ENCODE data around the gene MRPL18. TPM values are rescaled to one million over a fixed set of nuclear protein-coding genes. Genes with fewer than 3 reads are reported as not detected.

MRPL18 gene
- 90.1 and 96.4 TPM in 2 replicates for total RNA-seq

DNA sequence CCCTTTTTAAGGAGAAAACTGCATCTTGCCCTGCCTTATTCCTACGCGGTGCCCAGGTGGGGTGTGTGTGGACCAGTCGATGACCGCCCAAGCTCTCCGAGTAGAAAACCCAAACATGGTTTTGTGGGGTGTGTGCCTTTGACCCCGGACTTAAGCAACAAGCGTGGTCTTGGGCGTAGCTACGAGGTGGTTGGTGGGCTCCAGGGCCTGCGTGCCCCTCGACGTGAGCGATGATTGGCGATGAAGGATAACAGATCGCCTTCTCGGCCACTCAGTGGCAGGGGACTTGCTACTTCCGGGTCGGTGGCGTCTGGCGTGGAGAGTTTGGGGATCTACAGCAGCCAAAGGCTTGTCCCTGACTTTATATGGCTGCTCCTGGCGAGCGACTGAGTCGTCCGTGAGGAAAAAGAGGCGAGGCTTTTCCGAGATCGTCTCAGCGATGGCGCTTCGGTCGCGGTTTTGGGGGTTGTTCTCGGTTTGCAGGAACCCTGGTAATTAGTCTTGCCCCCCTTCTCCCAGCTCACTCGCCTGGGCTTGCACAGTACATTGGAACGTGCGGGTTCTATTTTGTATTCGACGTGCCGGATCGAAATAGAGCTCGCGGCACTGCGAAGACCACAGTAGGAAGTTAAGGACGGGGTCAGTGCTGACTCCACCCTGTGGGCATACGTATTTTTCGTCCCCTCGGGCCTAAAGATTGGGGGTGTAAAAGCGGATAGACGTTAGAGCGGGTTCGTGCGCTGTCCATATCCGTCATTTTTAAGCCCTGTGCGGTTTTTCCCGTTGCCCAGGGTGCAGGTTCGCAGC lies at the start of gene MRPL18:
Gene MRPL18, plus strand, starts transcription at position 319 of the 807 bp plus-strand sequence. Its CDS starts 121 bp downstream, at position 440.

DNA sequence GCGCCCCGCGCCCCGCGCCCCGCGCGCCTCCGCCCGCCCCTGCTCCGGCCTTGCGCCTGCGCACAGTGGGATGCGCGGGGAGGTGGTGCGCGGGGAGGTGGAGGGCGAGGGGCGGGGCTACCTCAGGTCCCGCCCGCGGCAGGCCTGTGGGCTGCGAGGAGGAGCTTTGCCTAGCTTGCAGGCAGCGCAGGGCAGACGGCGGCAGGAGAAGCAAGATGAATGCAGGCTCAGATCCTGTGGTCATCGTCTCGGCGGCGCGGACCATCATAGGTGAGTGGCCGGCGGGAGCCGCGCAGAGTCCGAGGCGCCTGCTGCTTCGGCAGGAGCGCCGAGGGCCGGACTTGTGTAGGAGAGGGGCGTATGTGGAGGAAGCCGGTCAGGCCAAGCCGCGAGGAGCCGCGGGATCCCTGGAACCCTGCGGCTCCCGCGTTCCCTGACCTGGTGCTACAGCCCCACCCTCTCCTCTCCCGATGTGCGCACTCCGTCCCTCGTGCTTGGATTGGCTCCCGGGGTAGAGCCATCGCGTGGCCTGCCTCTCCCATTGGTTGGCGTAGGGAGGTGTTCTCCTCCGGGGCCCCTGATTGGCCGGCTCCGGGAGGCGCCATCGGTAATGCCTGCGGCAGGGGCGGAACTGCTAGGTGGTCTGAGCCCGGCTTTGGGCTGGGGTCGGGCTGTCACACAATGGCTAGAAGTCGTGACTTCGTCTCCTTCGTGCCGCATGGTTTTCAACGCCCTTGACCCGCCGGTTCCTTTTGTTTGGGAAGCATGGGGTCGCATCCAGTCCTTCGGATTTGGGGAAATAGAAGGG lies 28.2 kb upstream of the MRPL18 start, which contains the start of gene ACAT2:
Gene ACAT2, plus strand, starts transcription at position 173 of the 808 bp plus-strand sequence. Its CDS starts 43 bp downstream, at position 216.

DNA sequence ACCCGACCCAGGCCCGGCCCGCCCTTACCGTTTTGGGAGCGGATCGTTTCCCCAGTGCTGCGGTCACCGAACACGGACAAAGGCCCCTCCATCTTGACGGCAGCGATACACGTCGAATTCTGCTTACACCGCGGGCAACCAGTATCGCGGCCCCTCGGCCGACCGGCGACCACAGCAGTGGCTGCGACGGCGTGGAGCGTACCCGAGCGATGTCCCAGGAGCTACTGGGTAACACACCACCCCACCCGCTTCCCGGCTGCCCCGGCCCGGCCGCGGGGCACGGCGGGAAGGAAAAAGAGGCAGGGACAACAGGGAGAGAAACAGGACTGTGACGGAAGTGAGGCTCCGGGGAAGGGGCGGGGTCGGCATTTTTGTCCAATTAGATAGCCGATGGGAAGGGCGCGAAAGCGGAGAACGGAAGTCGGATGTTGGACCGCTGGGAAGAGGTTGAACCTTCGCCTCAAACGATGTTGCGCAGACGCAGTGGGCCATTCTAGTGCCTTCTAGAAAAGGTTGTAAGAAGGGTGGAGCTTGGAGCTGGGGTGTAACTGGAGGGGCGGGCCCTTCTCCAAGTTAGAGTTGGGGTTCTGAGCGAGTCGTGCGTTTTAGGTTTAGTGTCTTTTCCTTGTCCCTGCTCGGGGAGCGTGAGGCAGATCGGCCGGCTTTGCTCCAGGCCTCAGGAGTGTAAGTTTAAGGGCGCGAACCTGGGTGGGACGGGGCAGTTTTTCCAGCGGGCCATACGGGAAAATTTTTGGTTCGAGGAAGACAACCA lies 704 bp upstream of the MRPL18 start, which contains the start of gene TCP1:
Gene TCP1, minus strand, starts transcription at position 226 of the 772 bp plus-strand sequence. Its CDS starts 134 bp downstream, at position 92.

DNA sequence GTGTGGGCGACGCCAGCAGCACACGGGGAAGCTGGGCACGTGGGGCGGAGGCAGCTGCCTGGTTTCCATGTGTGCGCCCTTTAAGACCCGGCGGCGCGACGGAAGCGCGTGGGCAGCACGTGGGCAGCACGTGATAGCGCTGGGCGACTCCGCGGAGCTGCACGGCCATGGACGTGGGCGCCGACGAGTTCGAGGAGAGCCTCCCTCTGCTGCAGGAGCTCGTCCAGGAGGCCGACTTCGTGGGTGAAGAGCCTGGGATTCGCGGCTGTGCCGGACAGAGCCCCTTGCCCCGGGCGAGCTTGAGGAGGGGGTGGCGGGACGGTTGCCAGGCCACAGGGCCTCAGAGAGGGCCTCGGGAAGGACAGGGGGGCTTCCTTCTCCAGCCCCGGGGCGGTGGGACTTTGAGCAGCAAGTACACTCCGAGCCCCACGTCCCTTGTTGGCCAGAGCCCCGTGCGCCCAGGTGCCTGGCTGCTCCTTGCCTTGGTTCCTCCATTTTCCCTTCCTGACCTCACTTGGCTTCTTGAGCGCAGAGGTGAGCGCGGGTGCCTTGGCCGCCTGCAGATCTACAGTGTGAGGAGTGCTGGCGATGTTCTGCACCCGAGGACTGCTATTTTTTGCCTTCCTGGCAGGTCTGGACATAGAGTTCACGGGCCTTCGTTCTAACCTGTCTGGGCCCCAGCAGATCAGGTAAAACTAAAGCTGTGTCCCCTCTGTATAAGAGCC lies 10.0 kb downstream of the MRPL18 start, which contains the start of gene PNLDC1:
Gene PNLDC1, plus strand, starts transcription at position 136 of the 725 bp plus-strand sequence. Its CDS starts 32 bp downstream, at position 168.

Other genes starting within 250 kb of the MRPL18 start
- 78.0 and 863 TPM in 2 replicates for gene SOD2, start 97.2 kb upstream of the MRPL18 start, total RNA-seq
- 55.6 and 70.8 TPM in 2 replicates for gene WTAP, start 63.0 kb upstream of the MRPL18 start, total RNA-seq
- 26.2 and 31.6 TPM in 2 replicates for gene ACAT2, start 28.4 kb upstream of the MRPL18 start, total RNA-seq
- 152 and 185 TPM in 2 replicates for gene TCP1, start 865 bp upstream of the MRPL18 start, total RNA-seq
- gene PNLDC1, start 9.8 kb downstream of the MRPL18 start, total RNA-seq = not detected in 2 replicates
- gene MAS1, start 100.5 kb downstream of the MRPL18 start, total RNA-seq = not detected in 2 replicates
- gene IGF2R, start 178.6 kb downstream of the MRPL18 start, total RNA-seq = 68.1 and 137 TPM in 2 replicates